ENCODE results near the gene SEC61G.

Gene SEC61G

DNA sequence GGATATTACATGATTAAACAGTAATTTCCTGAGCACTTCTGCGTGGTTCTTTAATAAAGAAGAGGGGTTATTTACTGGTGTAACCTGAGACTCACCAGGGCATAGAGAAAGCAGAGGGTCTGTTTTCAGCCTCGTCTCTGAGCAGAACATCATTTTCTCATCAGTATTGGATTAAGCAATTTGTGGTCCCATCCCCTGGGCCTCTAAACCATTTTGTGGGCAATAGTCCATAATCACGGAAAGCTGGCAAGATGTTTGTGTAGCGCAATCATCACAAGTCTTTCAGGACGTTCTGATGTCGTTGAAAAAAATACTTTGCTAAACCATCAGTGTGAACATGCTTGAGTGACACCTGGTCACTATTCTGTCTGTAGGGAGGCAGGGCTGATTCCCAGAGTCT lies 37.1 kb upstream of the SEC61G start:
- no peaks in the 10 kb centered on the region for H4K20me1 ChIP-seq (ENCODE audit: insufficient read depth, low read length, poor library complexity, severe bottlenecking)
- H3K9me3 ChIP-seq (ENCODE audit: insufficient read depth, low read depth, low read length) = no peaks in the 10 kb centered on the region
- H3K9me2 ChIP-seq (replicated peaks; ENCODE audit: low read depth, low read length) = no peaks in the 10 kb centered on the region
- H3K79me2 ChIP-seq (ENCODE audit: insufficient read depth, low read length) = no peaks in the 10 kb centered on the region
- H3K36me3 ChIP-seq (ENCODE audit: insufficient read depth, low read length) = no peaks in the 10 kb centered on the region
- H3F3A ChIP-seq (ENCODE audit: low read depth) = no peaks in the 10 kb centered on the region
- no peak overlapping the region for H3K4me3 ChIP-seq (ENCODE audit: low read length, poor library complexity, severe bottlenecking)
- H3K4me2 ChIP-seq (ENCODE audit: low read depth, low read length, poor library complexity, severe bottlenecking) = no peak overlapping the region
- H3K9ac ChIP-seq (ENCODE audit: low read depth, low read length, poor library complexity, severe bottlenecking) = no peak overlapping the region
- no peak for TF ChIP-seq EZH2phosphoT487 (IDR thresholded peaks at IDR 0.05; ENCODE audit: borderline replicate concordance)
- TF ChIP-seq, protein P1, sequence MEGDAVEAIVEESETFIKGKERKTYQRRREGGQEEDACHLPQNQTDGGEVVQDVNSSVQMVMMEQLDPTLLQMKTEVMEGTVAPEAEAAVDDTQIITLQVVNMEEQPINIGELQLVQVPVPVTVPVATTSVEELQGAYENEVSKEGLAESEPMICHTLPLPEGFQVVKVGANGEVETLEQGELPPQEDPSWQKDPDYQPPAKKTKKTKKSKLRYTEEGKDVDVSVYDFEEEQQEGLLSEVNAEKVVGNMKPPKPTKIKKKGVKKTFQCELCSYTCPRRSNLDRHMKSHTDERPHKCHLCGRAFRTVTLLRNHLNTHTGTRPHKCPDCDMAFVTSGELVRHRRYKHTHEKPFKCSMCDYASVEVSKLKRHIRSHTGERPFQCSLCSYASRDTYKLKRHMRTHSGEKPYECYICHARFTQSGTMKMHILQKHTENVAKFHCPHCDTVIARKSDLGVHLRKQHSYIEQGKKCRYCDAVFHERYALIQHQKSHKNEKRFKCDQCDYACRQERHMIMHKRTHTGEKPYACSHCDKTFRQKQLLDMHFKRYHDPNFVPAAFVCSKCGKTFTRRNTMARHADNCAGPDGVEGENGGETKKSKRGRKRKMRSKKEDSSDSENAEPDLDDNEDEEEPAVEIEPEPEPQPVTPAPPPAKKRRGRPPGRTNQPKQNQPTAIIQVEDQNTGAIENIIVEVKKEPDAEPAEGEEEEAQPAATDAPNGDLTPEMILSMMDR (conservative IDR thresholded peaks at IDR 0.05; ENCODE audit: low read length) = no peak
- no peak overlapping the region for H2AFZ ChIP-seq (ENCODE audit: low read length)
- H3K27me3 ChIP-seq (ENCODE audit: insufficient read depth, low read length, poor library complexity, severe bottlenecking) = no peaks in the 10 kb centered on the region
- no peaks in the 10 kb centered on the region for H3K4me1 ChIP-seq (ENCODE audit: insufficient read depth, low read length, poor library complexity, severe bottlenecking)

DNA sequence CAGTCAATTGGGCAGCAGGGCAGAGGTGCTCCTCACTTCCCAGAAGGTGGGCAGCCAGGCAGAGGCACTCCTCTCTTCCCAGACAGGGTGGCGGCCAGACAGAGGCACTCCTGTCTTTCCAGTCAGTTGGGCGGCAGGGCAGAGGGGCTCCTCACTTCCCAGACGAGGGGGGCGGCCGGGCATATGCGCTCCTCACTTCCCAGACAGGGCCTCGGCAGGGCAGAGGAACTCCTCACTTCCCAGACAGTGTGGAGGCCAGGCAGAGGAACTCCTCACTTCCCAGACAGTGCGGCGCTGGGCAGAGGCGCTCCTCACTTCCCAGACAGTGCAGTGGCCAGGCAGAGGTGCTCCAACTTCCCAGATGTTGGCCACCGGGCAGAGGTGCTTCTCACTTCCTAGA lies 33.4 kb upstream of the SEC61G start:
- Histone ChIP-seq H3K79me2 (ENCODE audit: insufficient read depth, low read length) (no peaks in the 10 kb centered on the region), H4K20me1 (ENCODE audit: insufficient read depth, low read length, poor library complexity, severe bottlenecking) (no peaks in the 10 kb centered on the region), H3K9me3 (ENCODE audit: insufficient read depth, low read depth, low read length) (no peaks in the 10 kb centered on the region), H3K9me2 (replicated peaks; ENCODE audit: low read depth, low read length) (no peaks in the 10 kb centered on the region), H3K4me2 (ENCODE audit: low read depth, low read length, poor library complexity, severe bottlenecking) (no peak overlapping the region), H3F3A (ENCODE audit: low read depth) (no peaks in the 10 kb centered on the region), H3K4me3 (ENCODE audit: low read length, poor library complexity, severe bottlenecking) (no peak overlapping the region), H3K4me1 (ENCODE audit: insufficient read depth, low read length, poor library complexity, severe bottlenecking) (no peaks in the 10 kb centered on the region), H3K36me3 (ENCODE audit: insufficient read depth, low read length) (no peaks in the 10 kb centered on the region), H3K9ac (ENCODE audit: low read depth, low read length, poor library complexity, severe bottlenecking) (no peak overlapping the region), H3K27me3 (ENCODE audit: insufficient read depth, low read length, poor library complexity, severe bottlenecking) (no peaks in the 10 kb centered on the region), H2AFZ (ENCODE audit: low read length) (no peak overlapping the region)
- TF ChIP-seq, protein P1 (conservative IDR thresholded peaks at IDR 0.05; ENCODE audit: low read length) = no peak
- no peak for TF ChIP-seq EZH2phosphoT487 (IDR thresholded peaks at IDR 0.05; ENCODE audit: borderline replicate concordance)

DNA sequence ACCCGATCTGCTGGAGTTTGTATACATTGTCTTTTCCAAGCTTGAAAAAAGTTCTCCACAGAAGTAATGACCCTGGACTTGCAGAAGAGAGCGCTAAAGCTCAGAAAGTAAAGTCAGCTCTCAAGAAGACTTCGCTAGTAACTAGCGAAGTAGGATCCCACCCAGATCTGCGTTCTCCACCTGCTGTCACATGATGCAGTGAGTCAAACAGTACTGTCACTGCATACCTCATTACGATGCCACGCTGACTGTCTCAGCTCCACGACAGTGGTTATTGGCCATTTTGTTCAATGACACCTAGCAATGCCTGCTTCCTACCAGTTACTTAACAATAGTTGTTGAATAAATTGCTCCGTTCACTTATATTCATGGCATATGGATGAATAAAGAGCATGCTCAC lies 29.7 kb upstream of the SEC61G start:
- H3K9ac ChIP-seq (ENCODE audit: low read depth, low read length, poor library complexity, severe bottlenecking) = no peak overlapping the region
- H3K79me2 ChIP-seq (ENCODE audit: insufficient read depth, low read length) = no peaks in the 10 kb centered on the region
- no peaks in the 10 kb centered on the region for H3F3A ChIP-seq (ENCODE audit: low read depth)
- H2AFZ ChIP-seq (ENCODE audit: low read length) = no peak overlapping the region
- no peak for TF ChIP-seq EZH2phosphoT487 (IDR thresholded peaks at IDR 0.05; ENCODE audit: borderline replicate concordance)
- TF ChIP-seq, protein P1 (conservative IDR thresholded peaks at IDR 0.05; ENCODE audit: low read length) = 0 out of 2 replicates have a peak, but pooled peaks have one; percentile 11
- no peaks in the 10 kb centered on the region for H4K20me1 ChIP-seq (ENCODE audit: insufficient read depth, low read length, poor library complexity, severe bottlenecking)
- H3K27me3 ChIP-seq (ENCODE audit: insufficient read depth, low read length, poor library complexity, severe bottlenecking) = no peaks in the 10 kb centered on the region
- H3K4me3 ChIP-seq (ENCODE audit: low read length, poor library complexity, severe bottlenecking) = no peak overlapping the region
- H3K36me3 ChIP-seq (ENCODE audit: insufficient read depth, low read length) = no peaks in the 10 kb centered on the region
- H3K4me1 ChIP-seq (ENCODE audit: insufficient read depth, low read length, poor library complexity, severe bottlenecking) = no peaks in the 10 kb centered on the region
- H3K9me3 ChIP-seq (ENCODE audit: insufficient read depth, low read depth, low read length) = no peaks in the 10 kb centered on the region
- H3K9me2 ChIP-seq (replicated peaks; ENCODE audit: low read depth, low read length) = no peaks in the 10 kb centered on the region
- H3K4me2 ChIP-seq (ENCODE audit: low read depth, low read length, poor library complexity, severe bottlenecking) = no peak overlapping the region

All from Loucy (cell line).